HepG2 (cell line): ENCODE measurements around the gene CKB. TPM values are rescaled to one million over a fixed set of nuclear protein-coding genes. Genes with fewer than 3 reads are reported as not detected.

ENCODE experiments used
- ATAC-seq: fragments of 200-7000 bp; cut with Tn5 transposase; 3 replicates; pipeline ENCODE4 v1.9.1; 2020; ENCODE audit warnings: mild to moderate bottlenecking, moderate library complexity
- BruUV-seq: library from RNA; stranded (reverse); fragments of 400-500 nt; replicated peaks from 2 replicates; lab custom pipeline; 2021; lab: Mats Ljungman, UMichigan
- CTCF ChIA-PET: fragments of 300-600 bp; formaldehyde crosslinking; extraction: SDS; loops from one replicate; lab custom pipeline; 2021; ENCODE audit warnings: low total read pairs, inconsistent platforms, low intra/inter-chr PET ratio; lab: Yijun Ruan, JAX
- POLR2A ChIA-PET: fragments of 350-600 bp; sonication (Branson Sonifier 250); formaldehyde crosslinking; loops from one replicate; lab custom pipeline; 2020; ENCODE audit warnings: antibody characterized with exemption, inconsistent platforms; lab: Yijun Ruan, JAX
- DNase-seq: peaks from one replicate; pipeline ENCODE4 v3.0.0-alpha.2; 2015; ENCODE audit warnings: low spot score
- FAIRE-seq: peaks from 3 replicates; lab custom pipeline; 2011; peaks lifted over from hg19 to GRCh38; lab: Jason Lieb, UNC
- H2AFZ ChIP-seq: one replicate; pipeline ENCODE4 v1.6.1; 2011; ENCODE audit warnings: low read length, inconsistent platforms
- H3K27ac ChIP-seq: fragments of 300-600 bp; 3 replicates; pipeline ENCODE4 v1.8.0; 2011; ENCODE audit warnings: mixed run types, mild to moderate bottlenecking, mixed read lengths, low read length, inconsistent platforms; ENCODE audit not compliant: insufficient read depth; ENCODE audit errors: extremely low read length
- H3K27me3 ChIP-seq, 2 experiments: fragments of 200-600 bp in 1 of 2; 2 replicates in 1 of 2; 3 replicates in 1 of 2; pipeline versions ENCODE4 v1.6.0 to v1.8.0; 2011; ENCODE audit warnings: low read length in 2 of 2, mild to moderate bottlenecking in 2 of 2, moderate library complexity in 2 of 2, inconsistent platforms in 1 of 2; ENCODE audit not compliant: insufficient read depth in 2 of 2, control insufficient read depth in 1 of 2
- H3K36me3 ChIP-seq, 2 experiments: fragments of 200-600 bp in 1 of 2; replicated peaks in 1 of 2; 2 replicates in 1 of 2; 3 replicates in 1 of 2; pipeline versions ENCODE4 v1.5.1 to v1.8.0; 2011; ENCODE audit warnings: low read length in 2 of 2, inconsistent platforms in 1 of 2; ENCODE audit not compliant: insufficient read depth in 2 of 2, control insufficient read depth in 1 of 2
- H3K4me1 ChIP-seq: 2 replicates; pipeline ENCODE4 v1.5.1; 2012; ENCODE audit warnings: low read length, inconsistent platforms; ENCODE audit not compliant: insufficient read depth
- H3K4me2 ChIP-seq: 2 replicates; pipeline ENCODE4 v1.6.0; 2011; ENCODE audit warnings: low read depth, low read length, inconsistent platforms
- H3K4me3 ChIP-seq, 3 experiments: fragments of 200-600 bp in 1 of 3; sonication (generic), shearing (Covaris generic) in 1 of 3; replicated peaks in 1 of 3; 2 replicates each; pipeline ENCODE4 v1.5.1; 2011 to 2016; ENCODE audit warnings: low read length in 3 of 3, inconsistent platforms in 2 of 3, low read depth in 2 of 3, mild to moderate bottlenecking in 2 of 3, control low read depth in 1 of 3, mixed read lengths in 1 of 3; ENCODE audit not compliant: insufficient read depth in 1 of 3
- H3K79me2 ChIP-seq: one replicate; pipeline ENCODE4 v1.6.1; 2011; ENCODE audit warnings: low read length, inconsistent platforms; ENCODE audit not compliant: insufficient read depth
- H3K9ac ChIP-seq: 2 replicates; pipeline ENCODE4 v1.6.0; 2011; ENCODE audit warnings: mild to moderate bottlenecking, low read depth, low read length, inconsistent platforms; ENCODE audit not compliant: insufficient read depth
- H3K9me3 ChIP-seq: 2 replicates; pipeline ENCODE4 v1.5.1; 2012; ENCODE audit warnings: mild to moderate bottlenecking, low read length
- H4K20me1 ChIP-seq: 2 replicates; pipeline ENCODE4 v1.6.0; 2011; ENCODE audit warnings: inconsistent platforms, mild to moderate bottlenecking, low read length, moderate library complexity; ENCODE audit not compliant: insufficient read depth
- CCDC6 ChIP-seq: sonication (generic); formaldehyde crosslinking; IDR thresholded peaks from 2 replicates; pipeline ENCODE4 v1.8.1; 2022; ENCODE audit warnings: mild to moderate bottlenecking, missing genetic modification reagents, moderate library complexity
- MEIS2 ChIP-seq: sonication (generic); formaldehyde crosslinking; IDR thresholded peaks from 2 replicates; pipeline ENCODE4 v1.9.0; 2021; ENCODE audit warnings: mild to moderate bottlenecking, missing genetic modification reagents
- SP2 ChIP-seq: sonication (generic); formaldehyde crosslinking; IDR thresholded peaks from 2 replicates; pipeline ENCODE4 v1.5.1; 2020; ENCODE audit warnings: mild to moderate bottlenecking, missing genetic modification reagents
- ZFP36 ChIP-seq: fragments of 150-350 bp; IDR thresholded peaks from 2 replicates; pipeline ENCODE4 v1.6.1; 2018; ENCODE audit warnings: borderline replicate concordance, low read length, low read depth; ENCODE audit not compliant: partially characterized antibody
- ZNF235 ChIP-seq: sonication (generic); formaldehyde crosslinking; IDR thresholded peaks from 2 replicates; pipeline ENCODE4 v1.8.1; 2023; ENCODE audit warnings: mild to moderate bottlenecking, missing genetic modification reagents, borderline replicate concordance
- ZNF773 ChIP-seq: sonication (generic); formaldehyde crosslinking; IDR thresholded peaks from 2 replicates; pipeline ENCODE4 v1.4.0; 2020; ENCODE audit warnings: missing genetic modification reagents, borderline replicate concordance
- WGBS: methylation state at CpG from one replicate; pipeline ENCODE4 v1.1.6; 2017; ENCODE audit warnings: low lambda C conversion rate; 5-methylcytosine and 5-hydroxymethylcytosine counted together
- in situ Hi-C: cut with HindIII; loops from 2 replicates; pipeline ENCODE4 v1.10.0; 2017; ENCODE audit warnings: low pct_unique_long_range_greater_than_20kb; ENCODE audit not compliant: extremely low pct_ligation_motif_present
- intact Hi-C: fragments of 100-400 bp; cut with micrococcal nuclease; formaldehyde crosslinking; loops from one replicate; pipeline ENCODE4 v1.10.0; 2022; ENCODE audit not compliant: unreplicated experiment
- polyA plus RNA-seq, 8 experiments: library from polyadenylated mRNA; depleted of rRNA in 3 of 8; stranded (reverse) in 7 of 8; unstranded in 1 of 8; fragments of >200 nt; fragmentation: Illumina TruSeq in 4 of 8; extraction: Trizol in 4 of 8; gene quantifications; 2 replicates each; pipeline versions ENCODE4 v1.2.1 to v1.2.3, GENCODE V29; 2011 to 2016; ENCODE audit warnings: low read depth in 4 of 8, missing spikeins in 1 of 8, mixed read lengths in 1 of 8; ENCODE audit not compliant: insufficient read depth in 1 of 8
- total RNA-seq, 5 experiments: library from RNA; depleted of rRNA; stranded (reverse); fragments of >200 nt; fragmentation: Illumina TruSeq; extraction: Trizol; gene quantifications; 2 replicates each; pipeline ENCODE4 v1.2.3, GENCODE V29; 2016; ENCODE audit warnings: low read depth in 1 of 5

Gene CKB
- total and polyA plus RNA-seq, 2 of the 13 experiments (the other 11 are each of a cell fraction or from before 2014, with no cell fraction given), result 82.3 to 217 TPM

- Histone ChIP-seq H3K36me3 (peaks cover 6 to 24% of the 10 kb centered on the region in 2 experiments), H2AFZ (no peak overlapping the region), H3K9ac (no peak overlapping the region), H4K20me1 (no peaks in the 10 kb centered on the region), H3K79me2 (peaks cover 36% of the 10 kb centered on the region), H3K27ac (no peak overlapping the region), H3K4me3 (no peak overlapping the region)
- BruUV-seq, result no TSS peak
- 95% methylated on average over 11 of the region's 11 CpGs for WGBS
- no peak for DNase-seq
- POLR2A ChIA-PET, result no interaction called here
- no peak for TF ChIP-seq ZNF235 (CRISPR knock-in tag)
- TF ChIP-seq MEIS2 (CRISPR knock-in tag), result no peak
- no peak for TF ChIP-seq CCDC6
- TF ChIP-seq, all 625 proteins: peak for 0
- in situ Hi-C loops (no loop called here), intact Hi-C loops (no loop called here)
- Histone ChIP-seq H3K4me1 (peaks cover 8% of the 10 kb centered on the region), H3K9me3 (no peaks in the 10 kb centered on the region), H3K27me3 (no peaks in the 10 kb centered on the region), H3K4me2 (no peak overlapping the region)
- no peak for ATAC-seq
- CTCF ChIA-PET, result no interaction called here
- no peak for FAIRE-seq
Observed at GRCh38 chr14:103569408-103569807, 46.8 kb upstream of the CKB start.

- POLR2A ChIA-PET, result no interaction called here
- ATAC-seq, result no peak
- no peak for FAIRE-seq
- peaks cover 2 to 21% of the 10 kb centered on the region in 2 experiments; a peak in 4 of 5 replicates for H3K36me3 ChIP-seq
- no peaks in the 10 kb centered on the region for H3K9me3 ChIP-seq
- H3K27me3 ChIP-seq, result no peaks in the 10 kb centered on the region
- intact Hi-C loops, result no loop called here
- WGBS, result 93% methylated on average over 6 of the region's 8 CpGs
- in situ Hi-C loops, result no loop called here
- TF ChIP-seq ZFP36, result no peak
- no peak for TF ChIP-seq SP2 (CRISPR knock-in tag)
- TF ChIP-seq ZNF773, result no peak
- no peak overlapping the region for H2AFZ ChIP-seq
- DNase-seq, result no peak
- CTCF ChIA-PET, result no interaction called here
- H3K27ac ChIP-seq, result no peak overlapping the region
- no peak overlapping the region for H3K9ac ChIP-seq
- H3K79me2 ChIP-seq, result peaks cover 41% of the 10 kb centered on the region
- no peak overlapping the region for H3K4me3 ChIP-seq
- no peaks in the 10 kb centered on the region for H4K20me1 ChIP-seq
- BruUV-seq, result no TSS peak
- H3K4me1 ChIP-seq, result peaks cover 12% of the 10 kb centered on the region
- H3K4me2 ChIP-seq, result no peak overlapping the region
Observed at GRCh38 chr14:103568952-103569351, 46.3 kb upstream of the CKB start.
